H9 (cell line): Measurements from ENCODE around the gene ARHGEF25. TPM values are rescaled to one million over a fixed set of nuclear protein-coding genes. Genes with fewer than 3 reads are reported as not detected.

Experiments
- DNase-seq: peaks from one replicate; pipeline ENCODE4 v3.0.0-alpha.2; 2017
- H2AFZ ChIP-seq: one replicate; pipeline ENCODE4 v1.6.1; 2013; ENCODE audit warnings: mild to moderate bottlenecking, low read length, control low read depth, moderate library complexity
- H2AK5ac ChIP-seq: 2 replicates; pipeline ENCODE4 v1.6.1; 2013; ENCODE audit warnings: low read length, control low read depth, mixed read lengths; ENCODE audit not compliant: insufficient read length
- H2BK120ac ChIP-seq: one replicate; pipeline ENCODE4 v1.6.1; 2013; ENCODE audit warnings: low read depth, mild to moderate bottlenecking, low read length, control low read depth, inconsistent platforms; ENCODE audit not compliant: poor library complexity, severe bottlenecking
- H2BK12ac ChIP-seq: 2 replicates; pipeline ENCODE4 v1.6.1; 2013; ENCODE audit warnings: low read length, control low read depth, mixed read lengths, low read depth; ENCODE audit not compliant: insufficient read length
- H2BK15ac ChIP-seq: 2 replicates; pipeline ENCODE4 v1.6.1; 2013; ENCODE audit warnings: low read depth, low read length, control low read depth
- H2BK20ac ChIP-seq: one replicate; pipeline ENCODE4 v1.6.1; 2013; ENCODE audit warnings: low read depth, mild to moderate bottlenecking, low read length, control low read depth, inconsistent platforms; ENCODE audit not compliant: poor library complexity, severe bottlenecking
- H2BK5ac ChIP-seq: 2 replicates; pipeline ENCODE4 v1.6.1; 2013; ENCODE audit warnings: low read length, control low read depth, mixed read lengths; ENCODE audit not compliant: insufficient read length
- H3K14ac ChIP-seq: 2 replicates; pipeline ENCODE4 v1.6.1; 2013; ENCODE audit warnings: low read length, control low read depth; ENCODE audit not compliant: insufficient read depth
- H3K18ac ChIP-seq: 2 replicates; pipeline ENCODE4 v1.6.1; 2013; ENCODE audit warnings: low read depth, mild to moderate bottlenecking, mixed read lengths, low read length, control low read depth; ENCODE audit not compliant: insufficient read length
- H3K23ac ChIP-seq: 2 replicates; pipeline ENCODE4 v1.6.1; 2013; ENCODE audit warnings: low read length, control low read depth, mixed read lengths, low read depth; ENCODE audit not compliant: insufficient read length
- H3K23me2 ChIP-seq: 2 replicates; pipeline ENCODE4 v1.6.1; 2013; ENCODE audit warnings: low read depth, mild to moderate bottlenecking, mixed read lengths, low read length, control low read depth; ENCODE audit not compliant: insufficient read length, poor library complexity, severe bottlenecking
- H3K27ac ChIP-seq: 2 replicates; pipeline ENCODE4 v1.5.1; 2013; ENCODE audit warnings: low read length, control low read depth, mixed read lengths, low read depth; ENCODE audit not compliant: insufficient read length
- H3K27me3 ChIP-seq: 2 replicates; pipeline ENCODE4 v1.6.1; 2013; ENCODE audit warnings: low read length, control low read depth, inconsistent platforms; ENCODE audit not compliant: insufficient read depth
- H3K4ac ChIP-seq: 2 replicates; pipeline ENCODE4 v1.6.1; 2013; ENCODE audit warnings: low read depth, mild to moderate bottlenecking, control low read depth, inconsistent platforms, low read length, moderate library complexity
- H3K4me1 ChIP-seq: 2 replicates; pipeline ENCODE4 v1.6.1; 2013; ENCODE audit warnings: low read length, control low read depth, inconsistent platforms; ENCODE audit not compliant: insufficient read depth
- H3K4me2 ChIP-seq: 2 replicates; pipeline ENCODE4 v1.6.1; 2013; ENCODE audit warnings: low read length, control low read depth, mixed read lengths; ENCODE audit not compliant: insufficient read length, insufficient read depth
- H3K56ac ChIP-seq: 2 replicates; pipeline ENCODE4 v1.6.1; 2013; ENCODE audit warnings: low read depth, mild to moderate bottlenecking, mixed read lengths, low read length, control low read depth; ENCODE audit not compliant: insufficient read length
- H3K79me1 ChIP-seq: 2 replicates; pipeline ENCODE4 v1.6.1; 2013; ENCODE audit warnings: low read depth, mild to moderate bottlenecking, moderate library complexity, low read length, control low read depth, inconsistent platforms; ENCODE audit not compliant: insufficient read depth, poor library complexity, severe bottlenecking
- H3K79me2 ChIP-seq: 2 replicates; pipeline ENCODE4 v1.6.1; 2013; ENCODE audit warnings: low read length, control low read depth, inconsistent platforms; ENCODE audit not compliant: insufficient read depth
- H3K9ac ChIP-seq: 2 replicates; pipeline ENCODE4 v1.6.1; 2013; ENCODE audit warnings: low read length, control low read depth, mixed read lengths; ENCODE audit not compliant: insufficient read length; ENCODE audit errors: extremely low read depth
- H3K9me3 ChIP-seq: one replicate; pipeline ENCODE4 v1.6.1; 2013; ENCODE audit warnings: low read depth, low read length, inconsistent platforms; ENCODE audit not compliant: control insufficient read depth
- H3T11ph ChIP-seq: one replicate; pipeline ENCODE4 v1.6.1; 2013; ENCODE audit warnings: mild to moderate bottlenecking, low read length, control low read depth, inconsistent platforms
- H4K20me1 ChIP-seq: one replicate; pipeline ENCODE4 v1.6.1; 2013; ENCODE audit not compliant: control insufficient read depth, insufficient read length, insufficient read depth
- H4K5ac ChIP-seq: 2 replicates; pipeline ENCODE4 v1.6.1; 2013; ENCODE audit warnings: low read depth, mild to moderate bottlenecking, mixed read lengths, low read length, control low read depth; ENCODE audit not compliant: insufficient read length
- H4K8ac ChIP-seq: replicated peaks from 2 replicates; pipeline ENCODE4 v1.6.1; 2013; ENCODE audit warnings: low read length, control low read depth, mixed read lengths, low read depth; ENCODE audit not compliant: insufficient read length
- H4K91ac ChIP-seq: 2 replicates; pipeline ENCODE4 v1.6.1; 2013; ENCODE audit warnings: low read depth, mild to moderate bottlenecking, moderate library complexity, mixed read lengths, low read length, control low read depth; ENCODE audit not compliant: insufficient read length
- H3K27ac Mint-ChIP-seq, 3 experiments: 2 replicates in 2 of 3; 3 replicates in 1 of 3; pipeline ENCODE4 v1.8.0; 2020 to 2021; ENCODE audit warnings: mixed read lengths in 3 of 3, mild to moderate bottlenecking in 1 of 3, moderate library complexity in 1 of 3
- H3K27me3 Mint-ChIP-seq: 2 replicates; pipeline ENCODE4 v1.8.0; 2021; ENCODE audit warnings: low read depth, mild to moderate bottlenecking, moderate library complexity, mixed read lengths
- H3K36me3 Mint-ChIP-seq, 3 experiments: 2 replicates in 2 of 3; 3 replicates in 1 of 3; pipeline ENCODE4 v1.8.0; 2020 to 2021; ENCODE audit warnings: low read depth in 3 of 3, mixed read lengths in 3 of 3; ENCODE audit not compliant: insufficient read depth in 1 of 3
- H3K4me1 Mint-ChIP-seq, 2 experiments: 2 replicates each; pipeline ENCODE4 v1.8.0; 2020; ENCODE audit warnings: mixed read lengths in 2 of 2
- H3K4me3 Mint-ChIP-seq, 2 experiments: 2 replicates in 1 of 2; 3 replicates in 1 of 2; pipeline ENCODE4 v1.8.0; 2020 to 2021; ENCODE audit warnings: mild to moderate bottlenecking in 2 of 2, mixed read lengths in 2 of 2, moderate library complexity in 1 of 2
- H3K9me3 Mint-ChIP-seq, 2 experiments: 2 replicates in 1 of 2; 3 replicates in 1 of 2; pipeline ENCODE4 v1.8.0; 2020; ENCODE audit warnings: mild to moderate bottlenecking in 2 of 2, mixed read lengths in 2 of 2, moderate library complexity in 1 of 2
- CTCF ChIP-seq: fragments of 200-600 bp; sonication (generic); conservative IDR thresholded peaks from 3 replicates; pipeline ENCODE4 v1.8.0; 2021; ENCODE audit warnings: antibody characterized with exemption, mild to moderate bottlenecking
- WGBS: extraction: QIAGEN DNeasy Blood & Tissue Kit; methylation state at CpG from one replicate; pipeline ENCODE4 v1.1.7; 2013; ENCODE audit warnings: missing lambda C conversion rate, low lambda C conversion rate, mixed read lengths; ENCODE audit not compliant: insufficient read length; ENCODE audit errors: extremely low coverage; 5-methylcytosine and 5-hydroxymethylcytosine counted together
- total RNA-seq: library from RNA; stranded (reverse); gene quantifications from 2 replicates; pipeline ENCODE4 v1.2.1, GENCODE V29; 2021

Gene ARHGEF25
- total RNA-seq, 1 experiment from 2014 or later = 22.6 TPM

DNA sequence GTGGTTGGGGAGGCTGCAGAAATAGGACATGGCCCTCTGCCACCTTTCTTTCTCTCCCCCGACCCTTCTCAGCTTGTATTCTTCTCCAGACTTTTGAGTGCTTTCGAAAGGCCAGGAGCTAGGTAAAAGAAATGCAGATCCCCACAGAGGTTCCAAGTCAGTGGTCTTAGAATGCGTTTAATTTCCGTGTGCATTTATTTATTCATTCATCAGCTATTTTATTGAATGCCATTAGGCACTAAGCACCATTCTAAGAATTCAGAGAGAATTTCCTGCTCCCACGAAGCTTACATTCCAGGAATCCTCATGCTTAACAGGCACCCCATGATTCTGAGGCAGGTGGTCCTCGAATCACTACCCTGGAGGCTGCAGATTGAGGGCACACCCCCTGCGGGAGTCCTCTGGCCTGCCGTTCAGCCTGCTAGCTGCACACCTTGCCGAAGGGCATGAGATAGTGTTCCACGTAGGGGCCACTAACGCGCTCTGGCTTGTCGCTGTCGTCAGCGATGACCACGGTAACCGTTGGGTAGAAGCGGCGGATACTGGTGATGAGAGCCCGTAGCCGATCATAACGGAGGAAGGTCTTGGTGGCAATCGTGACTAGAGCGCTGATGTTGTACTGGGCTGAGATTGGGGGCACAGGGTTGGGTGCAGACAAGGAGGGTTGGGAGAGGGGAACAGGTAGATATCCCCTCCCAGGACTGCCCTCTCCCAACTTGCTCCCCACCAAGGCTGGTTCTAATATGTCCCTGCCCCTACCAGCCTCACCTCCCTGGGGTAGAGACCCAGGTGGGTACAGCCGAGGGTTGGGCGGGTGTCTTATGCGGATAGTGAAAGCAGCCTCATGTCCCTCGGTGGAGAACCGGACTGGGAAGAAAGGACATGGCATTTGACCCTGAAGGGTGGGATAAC is 17.3 kb downstream of the ARHGEF25 start:
- H3K79me1 ChIP-seq = no peaks in the 10 kb centered on the region
- no peak overlapping the region for H2AK5ac ChIP-seq
- no peaks in the 10 kb centered on the region; the same call in 1 of the 2 replicates for H3K4me1 ChIP-seq
- H3K27ac ChIP-seq = no peak overlapping the region
- H3K79me2 ChIP-seq = no peaks in the 10 kb centered on the region
- Mint-ChIP-seq H3K4me1 (peaks cover 11 to 34% of the 10 kb centered on the region in 2 experiments), H3K27ac (no peak overlapping the region), H3K4me3 (peak overlapping the region in 1 of 2 experiments; percentile 72; a peak in 2 of 5 replicates), H3K36me3 (no peaks in the 10 kb centered on the region; a peak in 2 of 7 replicates), H3K9me3 (no peaks in the 10 kb centered on the region), H3K27me3 (peaks cover 92% of the 10 kb centered on the region)
- WGBS = no CpG with 5 or more reads among the region's 29 CpGs
- no peak overlapping the region for H2BK5ac ChIP-seq
- no peak overlapping the region for H3K9ac ChIP-seq
- H4K8ac ChIP-seq = no peak overlapping the region
- no peak overlapping the region for H3K4ac ChIP-seq
- H3K18ac ChIP-seq = no peak overlapping the region
- no peaks in the 10 kb centered on the region for H3K9me3 ChIP-seq
- H3K56ac ChIP-seq = no peak overlapping the region
- H3K23me2 ChIP-seq = peaks cover 23% of the 10 kb centered on the region
- H2BK120ac ChIP-seq = no peak overlapping the region
- no peak overlapping the region for H3T11ph ChIP-seq
- H3K27me3 ChIP-seq = peaks cover 85% of the 10 kb centered on the region
- no peak overlapping the region for H3K14ac ChIP-seq
- no peak overlapping the region for H2BK20ac ChIP-seq
- no peak overlapping the region for H2AFZ ChIP-seq
- H4K91ac ChIP-seq = no peak overlapping the region
- H2BK12ac ChIP-seq = no peak overlapping the region
- TF ChIP-seq CTCF = no peak
- peak overlapping the region; percentile 26 for H3K4me2 ChIP-seq
- DNase-seq = peak; percentile 31
- H2BK15ac ChIP-seq = no peak overlapping the region
- H4K5ac ChIP-seq = no peak overlapping the region
- no peak overlapping the region for H3K23ac ChIP-seq
- peaks cover 3% of the 10 kb centered on the region for H4K20me1 ChIP-seq
